ENCODE data around the gene KLRF1. TPM values are rescaled to one million over a fixed set of nuclear protein-coding genes. Genes with fewer than 3 reads are reported as not detected.

The KLRF1 gene, protein sequence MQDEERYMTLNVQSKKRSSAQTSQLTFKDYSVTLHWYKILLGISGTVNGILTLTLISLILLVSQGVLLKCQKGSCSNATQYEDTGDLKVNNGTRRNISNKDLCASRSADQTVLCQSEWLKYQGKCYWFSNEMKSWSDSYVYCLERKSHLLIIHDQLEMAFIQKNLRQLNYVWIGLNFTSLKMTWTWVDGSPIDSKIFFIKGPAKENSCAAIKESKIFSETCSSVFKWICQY
- 1 to 10 TPM in 5 of 6 donors, not detected in 1; 1.6 to 5.6 (median 2.4) TPM for polyA plus RNA-seq (ENCODE audit: low read depth in 6 of 6)

DNA sequence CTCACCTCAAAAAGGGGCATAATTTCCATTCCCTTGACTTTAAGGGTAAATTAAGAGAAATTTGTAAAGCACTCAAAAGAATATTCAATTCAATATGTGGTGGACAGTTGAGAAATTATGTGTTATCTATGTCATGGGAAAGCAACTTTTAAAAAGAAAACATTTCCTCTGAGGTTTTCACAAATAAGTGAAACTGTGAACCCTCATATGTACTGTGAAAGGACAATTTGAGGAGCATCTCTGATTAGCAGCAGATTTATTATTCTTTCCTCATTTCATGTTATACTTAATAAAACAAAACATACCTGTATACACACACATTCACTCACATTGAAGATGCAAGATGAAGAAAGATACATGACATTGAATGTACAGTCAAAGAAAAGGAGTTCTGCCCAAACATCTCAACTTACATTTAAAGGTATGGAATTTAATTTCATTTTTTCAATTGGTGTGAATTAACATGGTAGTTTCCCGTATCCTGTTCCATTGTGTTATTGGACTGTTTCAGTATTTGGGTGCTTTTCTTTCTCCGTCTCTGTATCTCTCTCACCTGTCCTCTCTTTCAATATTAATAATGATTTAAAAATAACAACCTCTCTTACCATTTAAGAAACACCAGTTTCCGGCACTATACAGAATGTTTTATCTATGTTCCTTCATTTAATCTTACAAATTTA is at the start of gene KLRF1:
KLRF1 (plus strand) TSS at position 273 of the 680 bp plus-strand sequence; CDS start at position 337, 64 bp downstream.
- ATAC-seq (ENCODE audit: low read depth in 2 of 2): no peak
- no peaks in the 10 kb centered on the region for H3K4me1 Mint-ChIP-seq
- H3K9me3 Mint-ChIP-seq: peaks cover 0 to 2% (median 0%) of the 10 kb centered on the region in 7 donors
- H3K27ac Mint-ChIP-seq: no peak within 1 kb of the TSS
- H3K36me3 Mint-ChIP-seq: no peaks in the 10 kb centered on the region
- H3K4me3 Mint-ChIP-seq: no peak within 1 kb of the TSS
- H3K27me3 Mint-ChIP-seq: peaks cover 0 to 15% (median 14%) of the 10 kb centered on the region in 3 donors
- DNase-seq: no peak

DNA sequence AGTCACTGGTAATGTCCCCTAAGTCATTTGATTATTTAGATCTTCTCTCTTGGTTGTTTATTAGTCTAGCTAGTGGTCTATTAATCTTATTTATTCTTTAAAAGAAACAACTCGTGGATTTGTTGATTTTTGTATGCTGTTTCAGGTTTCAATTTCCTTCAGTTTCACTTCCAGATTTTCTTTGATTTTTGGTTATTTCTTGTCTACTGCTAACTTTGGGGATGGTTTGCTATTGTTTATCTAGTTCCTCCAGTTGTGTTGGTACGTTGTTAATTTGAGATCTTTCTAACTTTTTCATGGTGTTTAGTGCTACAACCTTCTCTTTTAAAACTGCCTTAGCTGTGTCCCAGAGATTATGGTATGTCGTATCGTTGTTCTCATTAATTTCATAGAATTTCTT is 48.1 kb upstream of the KLRF1 start:
- peak; percentile 18 for DNase-seq
- peaks cover 0 to 5% (median 3%) of the 10 kb centered on the region in 7 donors for H3K9me3 Mint-ChIP-seq
- no peaks in the 10 kb centered on the region for H3K27me3 Mint-ChIP-seq
- H3K36me3 Mint-ChIP-seq: no peaks in the 10 kb centered on the region
- H3K27ac Mint-ChIP-seq: peak overlapping the region; percentile 11 to 80 (median 29)
- H3K4me1 Mint-ChIP-seq: peaks cover 20 to 38% (median 36%) of the 10 kb centered on the region in 3 donors
- H3K4me3 Mint-ChIP-seq: peak overlapping the region in 6 of 8 donors; percentile 2 to 57 (median 38)
- peak; percentile 41 to 60 for ATAC-seq (ENCODE audit: low read depth in 2 of 2)

DNA sequence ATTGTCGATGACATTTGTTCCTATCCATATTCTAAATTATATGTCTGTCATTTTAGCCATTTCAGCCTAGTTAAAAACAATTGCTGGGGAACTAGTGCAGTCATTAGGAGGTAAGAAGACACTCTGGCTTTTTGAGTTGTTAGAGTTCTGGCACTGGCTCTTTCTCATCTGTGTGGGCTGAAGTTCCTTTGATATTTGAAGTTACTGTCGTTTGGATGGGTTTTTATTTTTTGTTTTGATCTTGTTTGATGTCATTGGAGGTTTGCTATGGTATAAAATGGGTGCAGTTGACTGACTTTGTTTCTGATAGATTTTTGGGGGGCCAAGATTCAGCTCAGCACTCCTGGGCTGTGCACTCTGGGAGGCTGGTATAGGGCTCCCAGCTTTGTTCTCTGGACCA is 45.9 kb upstream of the KLRF1 start:
- peak overlapping the region in 1 of 6 donors; percentile 32 for H3K27ac Mint-ChIP-seq
- ATAC-seq (ENCODE audit: low read depth in 2 of 2) (no peak), DNase-seq (no peak)
- no peaks in the 10 kb centered on the region for H3K27me3 Mint-ChIP-seq
- H3K4me3 Mint-ChIP-seq: peak overlapping the region in 1 of 8 donors; percentile 31
- no peaks in the 10 kb centered on the region for H3K36me3 Mint-ChIP-seq
- peaks cover 0 to 5% (median 3%) of the 10 kb centered on the region in 7 donors for H3K9me3 Mint-ChIP-seq
- H3K4me1 Mint-ChIP-seq: peaks cover 19 to 34% (median 30%) of the 10 kb centered on the region in 3 donors

DNA sequence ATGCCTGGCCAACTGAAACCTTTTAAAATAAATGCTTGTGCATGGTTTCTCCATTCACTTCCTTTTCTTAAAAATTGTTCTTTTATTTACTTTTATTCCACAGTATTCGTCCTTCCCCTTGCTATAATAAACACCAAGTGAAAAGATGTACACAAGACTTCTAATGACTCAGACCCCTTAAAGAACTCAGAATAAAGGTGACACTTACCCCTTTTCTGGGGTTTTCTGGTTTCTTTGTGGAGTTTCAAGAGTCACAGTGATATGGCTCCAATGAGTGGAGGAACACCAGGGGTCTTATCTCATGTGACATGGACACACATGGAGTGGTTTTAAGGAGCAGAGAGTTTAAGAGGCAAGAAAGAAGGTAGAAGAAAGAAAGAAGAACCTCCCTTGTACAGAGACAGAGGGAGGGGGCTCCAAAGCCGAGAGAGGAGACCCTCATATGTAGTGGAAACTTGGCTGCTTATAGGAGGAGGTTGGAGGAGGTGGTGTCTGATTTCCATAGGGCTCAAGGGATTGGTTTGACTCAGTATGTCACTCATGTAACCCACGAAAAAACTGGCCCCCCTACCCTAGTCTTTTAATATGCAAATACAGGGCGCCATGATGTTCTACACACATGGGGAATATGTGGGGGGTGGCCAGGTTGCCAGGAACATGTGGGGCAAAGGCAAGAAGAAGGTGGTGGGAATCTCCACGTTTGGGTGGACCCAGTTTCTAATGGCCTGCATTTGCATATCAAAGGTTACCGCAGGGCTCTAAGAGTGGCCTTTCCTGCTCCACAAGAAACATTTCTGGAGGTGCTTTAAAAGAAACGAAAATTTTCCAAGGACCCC is 44.5 kb upstream of the KLRF1 start:
- H3K9me3 Mint-ChIP-seq: peaks cover 0 to 5% (median 3%) of the 10 kb centered on the region in 7 donors
- H3K36me3 Mint-ChIP-seq: no peaks in the 10 kb centered on the region
- no peak for ATAC-seq (ENCODE audit: low read depth in 2 of 2)
- no peak for DNase-seq
- H3K27me3 Mint-ChIP-seq: no peaks in the 10 kb centered on the region
- no peak overlapping the region for H3K4me3 Mint-ChIP-seq
- peaks cover 19 to 34% (median 30%) of the 10 kb centered on the region in 3 donors for H3K4me1 Mint-ChIP-seq
- peak overlapping the region in 1 of 6 donors; percentile 26 for H3K27ac Mint-ChIP-seq

DNA sequence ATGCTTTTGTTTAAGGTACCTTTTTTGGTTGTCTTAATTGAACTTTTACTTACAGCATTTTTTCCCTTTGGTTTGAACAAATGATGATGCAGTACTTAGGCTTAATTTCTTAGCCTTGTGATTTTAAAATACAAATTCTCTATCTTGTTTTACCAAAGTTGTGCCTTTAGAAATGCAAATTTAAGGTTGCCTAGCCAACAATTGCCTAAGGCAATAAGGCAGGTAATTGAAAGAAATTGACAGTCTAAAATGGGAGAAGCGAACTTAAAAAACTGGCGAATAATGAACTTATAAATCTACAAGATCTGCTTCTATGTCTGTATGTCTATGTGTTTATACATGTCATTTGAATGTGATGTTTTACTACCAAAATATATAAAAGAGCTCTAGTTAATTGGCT is 43.0 kb upstream of the KLRF1 start:
- Mint-ChIP-seq H3K4me3 (no peak overlapping the region), H3K27me3 (no peaks in the 10 kb centered on the region), H3K27ac (no peak overlapping the region), H3K4me1 (peaks cover 13 to 27% (median 20%) of the 10 kb centered on the region in 3 donors), H3K36me3 (no peaks in the 10 kb centered on the region), H3K9me3 (peaks cover 0 to 5% (median 2%) of the 10 kb centered on the region in 7 donors)
- DNase-seq (no peak), ATAC-seq (ENCODE audit: low read depth in 2 of 2) (no peak)

DNA sequence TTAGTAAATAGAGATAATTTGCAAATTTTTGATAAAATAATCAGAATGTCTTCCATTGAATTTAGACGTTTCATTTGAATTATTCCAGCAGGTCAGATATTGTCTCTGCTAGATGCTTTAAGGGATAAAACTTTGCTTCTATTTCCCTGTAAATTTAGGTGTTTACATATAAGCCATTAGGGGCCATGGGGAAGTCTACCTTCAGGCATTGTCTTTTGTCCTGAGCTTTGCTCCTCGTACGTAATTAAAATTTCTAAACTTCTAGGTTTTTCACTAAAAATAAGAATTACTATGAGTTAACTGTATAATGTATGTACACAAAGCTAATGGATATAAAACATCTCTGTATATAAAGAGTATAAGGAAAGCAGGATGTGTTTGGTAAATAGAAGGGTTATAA is 42.5 kb upstream of the KLRF1 start:
- ATAC-seq (ENCODE audit: low read depth in 2 of 2): no peak
- no peaks in the 10 kb centered on the region for H3K36me3 Mint-ChIP-seq
- H3K4me3 Mint-ChIP-seq: no peak overlapping the region

DNA sequence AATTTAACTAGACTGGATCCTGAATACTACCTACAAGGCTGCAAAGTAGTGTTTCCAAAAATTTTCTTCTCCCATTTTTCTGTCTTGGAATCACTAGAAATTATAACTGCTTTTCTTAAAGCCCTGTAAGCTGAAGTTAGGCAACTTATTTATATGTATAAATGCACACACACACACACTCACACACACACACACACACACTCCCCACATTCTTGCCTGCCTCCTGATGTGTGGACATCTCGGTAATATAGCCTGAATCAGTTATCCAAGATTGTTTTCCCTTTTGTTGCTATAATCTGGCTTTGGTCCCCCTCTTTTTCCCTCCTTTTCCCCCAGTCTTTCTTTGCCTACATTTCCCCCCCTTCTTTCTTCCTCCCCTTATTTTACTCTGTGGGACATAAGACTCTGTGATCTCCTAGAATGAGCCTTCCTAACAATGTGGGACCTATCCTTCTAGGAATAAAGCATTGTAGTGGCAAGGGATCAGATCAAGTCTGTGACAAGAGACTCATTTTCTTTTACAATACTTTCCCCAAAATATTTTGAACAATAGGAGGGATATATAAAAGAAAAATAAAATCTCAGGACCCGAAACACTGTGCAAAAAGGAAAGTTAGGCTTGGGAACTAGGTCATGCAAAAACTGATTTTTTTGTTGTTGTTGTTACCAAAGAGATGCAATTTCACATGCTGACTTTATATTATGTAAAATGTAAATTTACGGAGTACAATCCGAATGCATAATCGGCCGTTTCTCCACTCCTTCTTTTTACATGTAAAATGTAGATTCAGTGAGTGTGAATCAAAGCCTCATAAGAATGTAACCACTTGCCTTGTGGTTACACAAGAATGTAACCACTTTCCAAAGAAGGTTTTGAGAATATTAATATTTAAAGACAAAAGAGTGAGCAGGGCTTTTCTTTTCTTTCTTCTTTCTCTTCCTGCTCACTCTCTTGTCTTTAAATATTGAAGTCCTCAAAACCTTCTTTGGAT is 40.3 kb upstream of the KLRF1 start:
- Mint-ChIP-seq H3K27me3 (no peaks in the 10 kb centered on the region), H3K27ac (peak overlapping the region in 3 of 6 donors; percentile 15 to 57 (median 18)), H3K36me3 (peaks cover 0 to 5% of the 10 kb centered on the region in 2 donors), H3K9me3 (peaks cover 0 to 9% (median 4%) of the 10 kb centered on the region in 7 donors), H3K4me3 (no peak overlapping the region), H3K4me1 (peaks cover 14 to 19% (median 18%) of the 10 kb centered on the region in 3 donors)
- no peak for DNase-seq
- ATAC-seq (ENCODE audit: low read depth in 2 of 2): no peak

More for the DNA sequence above, 42.5 kb upstream of the KLRF1 start:
- no peaks in the 10 kb centered on the region for H3K27me3 Mint-ChIP-seq
- no peak for DNase-seq
- peaks cover 9 to 22% (median 15%) of the 10 kb centered on the region in 3 donors for H3K4me1 Mint-ChIP-seq
- peaks cover 0 to 5% (median 2%) of the 10 kb centered on the region in 7 donors for H3K9me3 Mint-ChIP-seq
- H3K27ac Mint-ChIP-seq: no peak overlapping the region

DNA sequence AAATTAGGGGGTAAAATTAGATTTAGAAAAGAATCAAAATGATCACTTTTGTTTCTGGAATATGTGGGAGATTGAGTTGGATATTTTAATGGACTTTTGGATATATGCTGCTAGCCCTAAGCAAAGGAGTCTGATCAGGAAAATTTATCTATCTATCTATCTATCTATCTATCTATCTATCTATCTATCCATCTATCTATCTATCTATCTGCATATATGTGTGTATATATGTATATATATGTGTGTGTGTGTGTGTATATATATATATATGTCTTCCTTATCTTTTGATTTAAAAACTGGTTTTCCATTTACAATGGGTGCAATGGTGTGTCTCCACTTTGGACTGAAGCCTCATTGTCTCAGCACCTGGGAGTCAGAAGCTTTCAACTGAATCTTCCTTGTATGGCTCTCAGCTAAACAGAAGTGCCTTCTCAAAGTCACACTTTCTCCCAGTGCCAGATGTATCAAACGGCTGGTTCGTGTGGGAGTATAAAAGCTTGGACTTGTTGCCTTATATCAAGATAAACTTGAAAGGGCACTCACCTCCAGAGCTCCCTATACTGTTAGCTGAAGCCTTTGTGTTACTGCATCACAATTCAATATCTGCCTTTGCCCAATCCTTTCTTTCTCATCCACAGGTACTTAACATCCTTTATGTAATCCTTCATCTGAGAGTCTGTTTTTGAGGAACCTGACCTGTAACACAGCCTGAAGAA is 34.9 kb upstream of the KLRF1 start:
- peaks cover 0 to 6% (median 4%) of the 10 kb centered on the region in 7 donors for H3K9me3 Mint-ChIP-seq

DNA sequence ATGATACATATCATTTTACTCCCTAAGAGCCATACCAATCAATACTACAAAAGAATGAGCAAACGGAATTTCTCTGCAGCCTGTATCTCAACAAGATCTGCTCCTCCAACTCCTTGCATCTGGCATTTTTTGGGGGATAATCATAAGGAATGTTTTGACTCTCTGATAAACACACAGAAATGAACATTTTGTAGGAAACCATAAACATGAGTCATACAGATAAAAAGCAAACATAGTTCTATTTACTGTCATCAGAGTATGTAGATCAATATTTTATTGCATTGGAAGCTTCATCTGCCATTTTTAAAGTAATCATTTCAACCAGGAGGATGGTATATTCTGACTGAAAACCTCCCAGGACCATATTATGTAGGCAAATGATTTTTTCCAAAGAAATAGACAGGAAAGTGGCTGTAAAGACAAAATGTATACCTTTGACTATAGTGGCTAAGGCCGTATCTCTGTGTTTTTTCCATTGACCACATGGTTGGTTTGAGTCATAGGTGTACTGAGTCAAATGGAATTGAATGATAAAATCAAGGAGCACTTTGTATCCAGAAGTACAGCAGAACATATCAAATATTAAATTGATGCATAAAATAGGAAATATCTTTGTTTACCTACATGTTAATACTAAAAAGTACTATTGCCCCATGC is 34.2 kb upstream of the KLRF1 start:
- Mint-ChIP-seq H3K27me3 (no peaks in the 10 kb centered on the region), H3K36me3 (peaks cover 0 to 5% of the 10 kb centered on the region in 2 donors), H3K4me1 (peaks cover 48 to 56% (median 53%) of the 10 kb centered on the region in 3 donors), H3K27ac (peak overlapping the region in 4 of 6 donors; percentile 35 to 94 (median 64)), H3K9me3 (peaks cover 0 to 6% (median 3%) of the 10 kb centered on the region in 7 donors), H3K4me3 (peak overlapping the region in 5 of 8 donors; percentile 17 to 80 (median 62))
- no peak for DNase-seq
- ATAC-seq (ENCODE audit: low read depth in 2 of 2): no peak

More for the DNA sequence above, 34.9 kb upstream of the KLRF1 start:
- Mint-ChIP-seq H3K27me3 (no peaks in the 10 kb centered on the region), H3K4me3 (no peak overlapping the region), H3K36me3 (peaks cover 0 to 5% of the 10 kb centered on the region in 2 donors), H3K27ac (peak overlapping the region in 2 of 6 donors; percentile 40 to 84), H3K4me1 (peaks cover 45 to 53% (median 51%) of the 10 kb centered on the region in 3 donors)
- DNase-seq (no peak), ATAC-seq (ENCODE audit: low read depth in 2 of 2) (no peak)

DNA sequence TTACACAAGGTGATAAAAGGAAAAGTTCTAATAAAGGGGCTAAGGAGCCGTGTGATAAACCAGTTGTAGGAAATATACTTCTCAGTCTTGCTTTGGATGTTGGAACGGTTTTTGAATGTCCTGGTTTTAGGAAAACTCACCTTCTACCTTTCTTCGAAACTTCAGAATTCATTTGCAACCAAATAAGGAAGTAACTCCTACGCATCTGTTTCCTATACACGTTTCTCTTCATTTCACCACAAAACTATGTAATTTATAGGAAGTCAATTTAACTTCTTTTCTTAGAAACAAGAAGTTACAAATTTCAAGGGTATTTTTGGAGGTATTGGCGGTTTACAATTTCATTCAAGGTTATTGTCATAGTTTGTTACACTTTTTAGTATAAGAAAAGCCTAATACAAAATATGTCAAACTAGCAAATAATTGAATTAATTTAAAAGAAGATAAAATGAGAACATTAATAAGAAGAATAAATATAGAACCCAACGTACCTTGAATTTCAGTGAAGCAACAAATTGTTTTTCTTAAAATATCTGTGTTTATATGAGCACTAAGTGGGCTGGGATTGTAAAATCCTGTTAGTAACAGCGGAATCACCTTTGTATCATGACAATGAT is 33.4 kb upstream of the KLRF1 start:
- Mint-ChIP-seq H3K4me3 (peak overlapping the region; percentile 8 to 85 (median 70)), H3K9me3 (peaks cover 0 to 6% (median 3%) of the 10 kb centered on the region in 7 donors), H3K27me3 (no peaks in the 10 kb centered on the region), H3K4me1 (peaks cover 50 to 58% (median 57%) of the 10 kb centered on the region in 3 donors), H3K27ac (peak overlapping the region in 5 of 6 donors; percentile 46 to 94 (median 71)), H3K36me3 (peaks cover 0 to 5% of the 10 kb centered on the region in 2 donors)
- DNase-seq: peak; percentile 74
- peak; percentile 71 to 73 for ATAC-seq (ENCODE audit: low read depth in 2 of 2)
